Measurements from ENCODE around the gene NSMF.
A peak's percentile ranks its signal among the peaks of the same experiment; 100 is the strongest.

The NSMF gene

DNA sequence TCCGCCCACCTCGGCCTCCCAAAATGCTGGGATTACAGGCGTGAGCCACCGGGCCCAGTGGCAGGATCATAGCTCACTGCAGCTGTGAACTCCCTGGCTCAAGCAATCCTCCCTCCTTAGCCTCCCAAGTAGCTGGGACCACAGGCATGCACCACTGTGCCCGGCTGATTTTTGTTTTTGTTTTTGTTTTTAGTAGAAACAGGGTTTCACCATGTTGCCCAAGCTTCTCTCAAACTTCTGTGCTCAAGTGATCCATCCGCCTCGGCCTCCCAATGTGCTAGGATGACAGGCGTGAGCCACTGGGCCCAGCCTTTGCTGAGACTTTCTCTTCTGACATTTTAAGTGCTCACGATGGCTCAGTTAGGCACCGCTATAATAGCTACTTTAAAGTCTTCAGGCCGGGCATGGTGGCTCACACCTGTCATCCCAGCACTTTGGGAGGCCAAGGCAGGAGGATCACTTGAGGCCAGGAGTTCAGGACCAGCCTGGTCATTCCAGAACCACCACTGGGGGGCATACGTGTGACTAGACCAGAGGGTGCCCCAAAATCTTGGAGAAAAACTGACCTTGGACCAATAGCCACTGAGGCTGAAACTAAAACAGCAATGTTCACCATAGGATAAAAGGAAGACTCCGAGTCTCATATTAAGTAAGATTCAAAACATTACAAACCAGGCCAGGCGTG is 14.9 kb downstream of the NSMF start:
- no peak for DNase-seq

DNA sequence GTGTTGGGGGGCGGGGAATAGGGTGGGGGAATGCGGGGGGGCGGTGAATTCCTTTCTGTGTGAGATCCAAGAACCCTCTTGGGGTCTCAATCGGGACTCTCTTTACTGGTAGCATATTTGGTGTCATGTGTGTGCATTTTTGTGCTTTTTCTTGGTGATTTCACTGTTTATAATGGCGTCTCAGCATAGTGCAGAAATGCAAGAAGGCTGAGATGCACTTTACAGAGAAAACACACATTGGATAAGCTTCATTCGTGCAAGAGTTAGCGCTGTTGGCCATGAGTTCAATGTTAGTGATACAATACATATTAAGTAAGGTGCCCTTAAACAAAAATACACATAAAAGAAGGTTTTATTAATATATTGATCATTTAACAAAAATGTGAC is 17.2 kb downstream of the NSMF start:
- DNase-seq = no peak

DNA sequence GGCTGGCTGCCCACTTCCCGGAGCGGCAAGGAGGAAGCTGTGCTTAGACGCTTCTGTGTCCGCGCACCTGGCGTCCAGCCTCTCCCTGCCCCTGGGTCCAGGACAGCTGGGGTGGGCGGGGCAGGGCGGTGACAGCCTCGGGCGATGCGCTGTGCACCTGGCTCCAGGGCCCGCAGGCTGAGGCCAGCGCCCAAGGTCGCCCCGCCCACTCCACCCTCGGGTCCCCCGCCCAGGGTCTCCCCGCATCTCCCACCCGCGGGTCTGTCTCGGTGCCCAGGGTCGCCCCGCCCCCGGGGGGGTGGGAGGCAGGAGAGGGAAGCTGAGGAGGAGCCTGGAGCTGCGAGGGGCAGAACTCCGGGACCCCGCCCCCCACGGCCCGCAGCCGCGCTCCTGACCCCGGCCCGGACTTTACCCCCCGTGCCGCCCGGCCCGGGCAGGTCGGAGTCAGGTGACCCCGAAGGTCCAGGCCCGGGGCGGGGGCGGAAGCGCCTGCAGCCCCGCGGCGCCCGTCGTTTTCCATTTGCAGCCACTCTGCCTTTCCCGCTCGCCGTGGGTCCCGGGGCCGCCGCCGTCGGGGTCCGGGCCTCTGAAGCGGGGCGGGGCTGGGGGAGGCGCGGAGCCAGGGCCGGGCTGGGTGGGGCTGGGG is 17.7 kb downstream of the NSMF start, which contains the start of gene ENTPD8:
Gene ENTPD8, minus strand, starts transcription at position 69 of the 646 bp plus-strand sequence. CDS start 3,072 bp downstream, outside the sequence.
- DNase-seq = peak; percentile 86

DNA sequence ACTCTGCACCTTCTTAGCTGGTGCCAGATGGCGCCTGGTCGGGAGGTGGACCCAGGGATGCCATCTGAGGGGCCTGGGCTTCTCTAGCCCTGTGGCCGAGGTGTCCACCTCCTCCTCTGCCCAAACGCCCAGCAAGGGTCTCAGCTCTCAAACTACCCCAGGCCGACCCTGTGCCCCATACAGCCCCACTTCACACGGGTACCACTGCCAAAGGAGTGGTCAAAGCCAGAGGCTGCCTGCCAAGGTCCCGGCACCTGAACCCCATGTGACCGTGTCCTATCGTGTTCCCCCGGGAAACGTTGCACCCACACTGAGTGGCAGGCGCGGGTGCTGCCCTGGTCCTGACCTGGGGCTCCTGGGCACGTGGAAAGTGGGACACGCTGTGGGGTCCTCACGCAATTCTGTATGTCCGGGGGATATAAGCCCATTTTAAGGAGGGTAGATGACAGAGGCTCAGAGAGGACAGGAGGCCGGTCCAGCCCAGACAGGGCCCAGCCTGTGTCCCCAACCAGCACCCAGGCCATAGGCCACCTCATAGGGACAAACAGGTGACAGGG is 19.9 kb downstream of the NSMF start:
- DNase-seq = no peak

DNA sequence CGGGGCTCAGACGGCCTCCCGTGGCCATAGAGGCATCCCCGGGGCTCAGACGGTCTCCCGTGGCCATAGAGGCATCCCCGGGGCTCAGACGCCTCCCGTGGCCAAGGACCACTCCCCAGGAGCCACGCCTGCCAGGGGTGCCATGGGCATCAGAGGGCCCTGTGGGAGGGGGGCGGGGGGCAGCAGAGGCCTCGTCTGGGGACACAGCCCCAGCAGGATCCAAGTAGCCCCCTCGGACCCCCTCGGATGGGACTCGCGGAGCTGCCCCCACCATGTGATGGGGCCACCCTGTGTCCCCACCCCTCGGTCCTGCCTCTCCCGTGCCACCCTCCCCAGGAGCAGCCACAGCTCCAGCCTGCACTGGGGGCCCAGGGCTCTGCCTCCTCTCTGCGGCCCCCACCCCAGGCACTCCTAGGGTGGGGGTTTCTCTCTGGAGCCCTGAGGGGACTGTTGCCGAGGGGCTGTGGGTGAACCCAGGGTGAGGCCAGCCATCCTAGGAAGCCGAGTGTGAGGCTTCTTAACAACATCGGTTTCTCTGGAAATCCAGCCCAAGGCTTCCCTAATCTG is 20.5 kb downstream of the NSMF start:
- no peak for DNase-seq

DNA sequence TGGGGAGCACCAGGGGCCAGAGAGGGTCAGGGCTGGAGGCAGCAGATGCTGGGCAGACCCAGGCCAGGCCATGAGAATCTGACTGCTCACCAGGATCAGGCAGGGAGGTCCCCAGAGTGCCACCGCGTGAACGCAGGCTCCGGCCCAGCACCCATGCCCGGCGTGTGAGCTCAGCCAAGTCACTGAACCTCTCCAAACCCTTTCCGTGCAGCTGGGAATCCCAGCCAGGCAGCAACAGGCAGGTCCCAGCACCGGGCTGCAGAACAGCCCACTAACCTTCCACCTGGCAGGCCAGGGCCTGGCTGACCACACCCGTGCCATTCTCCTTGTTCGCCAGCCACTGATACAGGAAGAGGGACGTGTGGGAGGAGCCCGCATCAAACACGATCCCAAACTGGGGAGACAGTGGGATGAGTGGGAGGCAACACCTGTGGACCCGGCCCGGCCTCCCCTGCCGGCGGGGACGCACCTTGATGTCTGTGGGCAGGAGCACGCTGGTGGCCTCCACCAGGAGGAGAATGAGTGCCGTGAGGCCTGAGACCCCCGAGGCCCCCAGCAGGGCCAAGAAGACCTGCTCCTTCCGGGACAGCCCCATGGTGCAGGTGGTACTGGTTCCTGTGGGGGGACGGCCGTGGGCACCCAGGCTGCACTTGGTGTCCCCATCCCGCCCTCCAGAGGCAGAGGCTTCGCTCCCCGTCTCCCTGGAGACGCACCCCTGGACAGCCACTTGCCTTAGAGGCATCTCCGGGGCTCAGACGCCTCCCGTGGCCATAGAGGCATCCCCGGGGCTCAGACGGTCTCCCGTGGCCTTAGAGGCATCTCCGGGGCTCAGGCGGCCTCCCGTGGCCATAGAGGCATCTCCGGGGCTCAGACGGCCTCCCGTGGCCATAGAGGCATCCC is 21.2 kb downstream of the NSMF start:
- DNase-seq = no peak

DNA sequence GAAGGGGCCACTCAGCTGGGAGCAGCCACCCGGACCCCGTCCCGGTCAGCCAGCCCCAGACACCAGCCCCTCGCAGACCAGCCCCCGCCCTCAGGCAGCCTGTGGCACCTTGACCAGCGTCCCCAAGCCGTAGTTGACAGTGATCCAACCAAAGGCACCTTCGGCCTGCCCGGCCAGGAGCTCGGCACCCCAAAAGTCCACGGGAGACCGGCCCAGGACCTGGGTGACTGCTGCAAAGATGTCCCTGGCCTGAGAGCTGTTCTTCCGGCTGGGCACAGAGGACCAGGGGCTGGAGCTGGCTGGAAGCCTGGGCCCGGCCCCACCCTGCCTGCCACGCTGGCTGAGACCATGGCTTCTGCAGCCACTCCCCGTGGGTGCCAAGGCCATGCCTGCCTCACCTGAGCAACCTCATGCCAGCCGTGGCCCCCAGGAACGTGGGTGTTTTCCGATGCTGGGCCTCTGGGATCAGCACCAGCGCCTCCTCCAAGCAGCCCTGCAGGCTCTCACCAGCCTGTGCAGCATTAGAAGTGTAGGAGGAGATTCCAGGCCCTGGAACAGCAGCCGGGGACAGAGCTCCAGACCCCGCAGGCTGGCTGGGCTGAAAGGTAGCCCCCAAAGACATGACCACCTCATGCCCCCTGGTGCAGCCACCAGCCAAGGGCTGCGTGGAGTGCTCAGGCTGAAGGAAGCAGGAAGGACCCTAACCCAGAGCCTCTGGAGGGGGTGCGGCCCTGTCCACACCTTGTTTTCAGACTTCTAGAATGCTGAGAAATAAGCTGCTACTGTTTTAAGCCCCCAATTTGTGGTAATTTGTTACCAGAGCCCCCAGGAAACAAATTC is 22.2 kb downstream of the NSMF start:
- no peak for DNase-seq

DNA sequence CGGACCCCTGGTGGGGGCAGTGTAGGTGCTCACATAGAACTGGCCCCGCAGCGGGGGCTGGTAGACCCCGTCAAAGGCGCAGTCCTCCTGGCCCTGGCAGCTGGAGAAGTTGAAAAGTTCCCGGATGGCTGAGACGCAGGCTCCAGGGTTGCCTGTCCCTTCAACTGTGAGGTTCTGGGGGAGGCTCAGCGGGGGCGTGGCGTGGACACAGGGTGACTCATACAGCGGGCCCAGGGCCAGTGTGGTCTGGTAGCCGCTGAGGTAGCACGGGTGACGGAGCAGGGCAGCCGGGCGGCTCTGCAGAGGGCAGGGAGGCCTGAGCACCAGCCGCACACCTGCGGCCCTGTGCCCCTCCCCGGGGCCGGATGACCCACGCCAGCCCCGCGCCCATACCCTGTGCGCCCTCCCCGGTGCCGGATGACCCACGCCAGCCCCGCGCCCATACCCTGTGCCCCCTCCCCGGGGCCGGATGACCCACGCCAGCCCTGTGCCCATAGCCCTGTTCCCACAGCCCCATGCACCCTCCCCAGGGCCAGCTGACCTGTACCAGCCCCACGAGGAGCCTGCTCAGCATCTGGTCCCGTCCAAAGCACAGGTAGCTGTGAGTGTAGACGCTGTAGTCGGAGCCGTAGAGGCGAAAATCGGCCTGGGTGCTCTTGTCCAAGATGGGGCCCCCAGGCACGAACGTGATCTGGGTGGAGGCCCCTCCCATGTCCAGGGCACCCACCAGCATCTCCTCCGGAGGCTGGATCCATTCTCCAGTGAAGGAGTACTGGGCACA is 23.0 kb downstream of the NSMF start:
- no peak for DNase-seq

DNA sequence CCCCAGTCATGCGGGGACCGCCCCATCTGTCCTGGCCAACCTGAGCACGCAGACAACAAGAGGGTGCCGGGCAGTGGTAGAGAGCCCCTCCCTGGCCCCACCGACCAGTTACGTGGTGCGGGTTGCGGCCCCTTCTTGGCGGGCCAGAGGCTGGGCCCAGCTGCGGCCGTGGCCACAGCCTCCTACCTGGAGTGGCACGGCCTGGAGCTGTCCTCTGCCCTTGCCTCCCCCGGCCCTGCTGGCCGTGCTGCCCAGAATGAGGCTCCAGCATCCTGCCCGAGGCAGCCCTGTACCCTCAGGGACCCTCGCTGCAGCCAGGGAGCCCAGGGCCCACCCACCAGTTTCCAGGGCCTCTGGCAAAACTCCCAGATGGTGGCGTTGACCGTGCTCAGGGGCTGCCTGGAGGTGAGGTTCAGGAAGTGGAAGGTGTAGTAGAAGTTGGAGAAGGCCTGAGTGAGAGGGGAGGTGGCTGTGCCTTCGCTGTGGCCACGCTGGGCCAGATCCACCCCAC is 23.7 kb downstream of the NSMF start:
- no peak for DNase-seq

DNA sequence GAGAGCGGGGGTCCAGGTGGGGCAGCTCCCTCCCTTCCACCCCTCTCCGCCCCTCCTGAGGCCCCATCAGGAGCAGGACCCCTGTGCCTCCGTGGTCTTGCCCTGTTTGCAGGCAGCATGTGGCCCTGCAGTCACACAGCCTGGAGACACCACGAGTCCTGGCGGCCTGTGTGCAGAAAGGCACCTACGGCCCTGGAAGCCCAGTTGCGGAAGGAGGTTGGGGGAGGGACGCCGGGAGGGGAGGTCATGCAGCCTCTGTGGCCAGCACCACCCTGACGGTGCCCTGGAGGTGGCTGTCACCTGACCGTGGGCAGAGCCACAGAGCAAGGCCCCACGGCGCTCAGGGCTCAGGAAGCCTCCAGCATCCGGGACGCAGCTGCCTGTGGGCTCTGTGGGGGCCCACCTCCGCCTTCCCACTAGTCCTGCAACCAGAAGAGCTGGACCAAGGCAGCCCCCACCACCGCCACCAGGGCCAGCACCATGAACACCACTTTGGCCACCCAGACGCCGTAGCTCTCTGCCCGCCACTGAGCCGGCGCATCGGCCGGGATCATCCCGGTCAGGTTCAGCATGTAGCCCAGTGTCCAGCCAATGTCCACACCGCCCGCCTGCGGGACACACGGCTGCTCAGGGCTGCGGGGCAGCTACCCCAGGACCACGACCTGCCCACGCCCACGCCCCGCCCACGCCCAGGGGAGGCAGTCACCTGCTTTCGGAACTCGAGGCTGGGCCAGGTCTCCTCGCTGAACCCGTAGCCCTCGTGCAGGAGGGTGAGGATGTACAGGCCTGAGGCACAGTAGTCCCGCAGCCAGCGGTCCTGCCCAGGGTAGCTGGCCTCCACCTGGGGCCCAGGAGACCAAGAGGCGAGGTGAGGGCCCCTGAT is 24.4 kb downstream of the NSMF start:
- DNase-seq = no peak

DNA sequence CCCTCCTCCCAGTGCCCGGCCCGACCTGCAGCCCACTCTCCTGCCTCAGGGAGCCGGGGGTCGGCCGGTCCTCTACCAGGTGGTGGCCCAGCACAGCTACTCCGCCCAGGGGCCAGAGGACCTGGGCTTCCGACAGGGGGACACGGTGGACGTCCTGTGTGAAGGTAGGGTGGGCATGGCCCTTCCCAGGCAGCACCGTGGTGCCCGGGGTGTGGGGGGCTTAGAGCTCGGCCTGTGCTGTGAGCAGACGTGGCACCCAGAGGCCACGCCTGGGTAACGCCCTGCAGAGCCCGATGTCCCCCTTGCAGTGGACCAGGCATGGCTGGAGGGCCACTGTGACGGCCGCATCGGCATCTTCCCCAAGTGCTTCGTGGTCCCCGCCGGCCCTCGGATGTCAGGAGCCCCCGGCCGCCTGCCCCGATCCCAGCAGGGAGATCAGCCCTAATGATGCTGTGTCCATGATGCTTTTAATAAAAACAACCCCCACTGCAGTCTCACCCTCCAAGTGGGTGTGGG is 25.2 kb downstream of the NSMF start:
- no peak for DNase-seq

DNA sequence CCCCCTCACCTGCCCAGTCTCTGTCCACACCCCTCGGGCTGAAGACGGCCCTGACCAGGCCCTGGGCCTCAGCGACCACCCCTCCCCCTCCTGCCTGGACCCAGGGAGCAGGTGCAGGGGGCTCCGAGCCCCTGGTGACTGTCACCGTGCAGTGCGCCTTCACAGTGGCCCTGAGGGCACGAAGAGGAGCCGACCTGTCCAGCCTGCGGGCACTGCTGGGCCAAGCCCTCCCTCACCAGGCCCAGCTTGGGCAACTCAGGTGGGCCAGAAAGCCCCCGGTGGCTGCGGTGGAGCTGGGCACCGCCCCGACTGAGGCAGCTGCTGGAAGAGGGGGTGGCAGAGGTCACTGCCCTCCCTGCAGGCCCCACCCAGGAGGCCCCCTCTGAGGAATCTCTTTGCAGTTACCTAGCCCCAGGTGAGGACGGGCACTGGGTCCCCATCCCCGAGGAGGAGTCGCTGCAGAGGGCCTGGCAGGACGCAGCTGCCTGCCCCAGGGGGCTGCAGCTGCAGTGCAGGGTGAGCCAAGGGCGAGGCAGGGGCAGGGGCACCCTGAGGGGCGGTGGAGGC is 25.7 kb downstream of the NSMF start:
- no peak for DNase-seq

DNA sequence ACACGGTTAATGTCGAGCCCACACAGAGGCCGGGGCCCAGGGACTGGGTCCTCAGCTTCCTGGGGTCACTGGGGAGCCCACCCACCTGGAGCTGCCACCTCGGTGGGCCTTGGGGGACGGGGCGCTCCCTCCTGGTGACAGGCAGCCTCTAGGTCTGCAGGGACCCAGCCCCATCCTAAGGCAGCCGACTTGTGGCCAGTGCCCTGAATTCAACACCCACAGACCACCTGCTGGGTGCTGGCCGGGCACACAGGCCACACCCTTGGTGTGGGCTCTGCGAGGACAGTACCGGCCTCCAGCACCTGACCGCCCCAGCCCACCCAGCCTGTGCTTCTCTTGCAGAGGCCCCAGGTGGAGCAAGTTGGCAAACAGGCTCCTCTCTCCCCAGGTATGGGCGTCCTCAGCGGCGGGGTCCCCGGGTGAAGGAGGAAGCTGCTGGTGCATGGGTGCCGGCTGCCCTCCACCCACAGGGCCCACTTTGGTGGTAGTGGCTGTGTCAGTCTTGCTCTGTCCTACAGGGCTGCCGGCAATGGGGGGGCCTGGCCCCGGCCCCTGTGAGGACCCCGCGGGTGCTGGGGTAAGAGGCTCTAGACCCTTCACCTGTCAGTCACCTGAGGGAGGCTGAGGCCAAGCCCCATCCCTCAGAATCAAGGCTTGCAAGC is 26.3 kb downstream of the NSMF start:
- no peak for DNase-seq

DNA sequence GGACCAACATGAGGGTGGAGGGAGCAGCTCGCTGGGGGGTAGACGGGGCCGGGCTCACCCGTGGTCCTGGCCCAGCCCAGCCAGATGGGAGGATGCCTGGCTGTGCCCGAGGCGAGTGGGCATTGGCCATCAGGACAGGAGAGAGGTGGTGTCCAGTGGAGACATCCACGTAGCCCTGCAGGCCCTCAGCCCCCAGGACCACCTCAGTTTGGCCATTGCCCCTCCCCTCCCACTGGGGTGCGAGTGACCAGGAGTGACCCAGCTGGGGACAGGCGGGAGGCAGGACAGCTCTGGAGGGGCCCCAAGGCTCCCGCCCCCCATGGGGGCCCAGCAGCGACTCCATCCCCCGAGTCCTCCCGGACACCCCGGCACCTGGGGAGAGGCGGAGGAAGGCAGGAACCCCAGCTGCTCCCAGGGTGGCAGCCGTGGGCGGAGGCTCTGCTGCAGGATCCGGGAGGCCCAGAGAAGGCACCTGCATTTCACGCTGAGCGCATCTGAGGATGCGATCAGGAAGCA is 27.7 kb downstream of the NSMF start:
- DNase-seq = no peak

DNA sequence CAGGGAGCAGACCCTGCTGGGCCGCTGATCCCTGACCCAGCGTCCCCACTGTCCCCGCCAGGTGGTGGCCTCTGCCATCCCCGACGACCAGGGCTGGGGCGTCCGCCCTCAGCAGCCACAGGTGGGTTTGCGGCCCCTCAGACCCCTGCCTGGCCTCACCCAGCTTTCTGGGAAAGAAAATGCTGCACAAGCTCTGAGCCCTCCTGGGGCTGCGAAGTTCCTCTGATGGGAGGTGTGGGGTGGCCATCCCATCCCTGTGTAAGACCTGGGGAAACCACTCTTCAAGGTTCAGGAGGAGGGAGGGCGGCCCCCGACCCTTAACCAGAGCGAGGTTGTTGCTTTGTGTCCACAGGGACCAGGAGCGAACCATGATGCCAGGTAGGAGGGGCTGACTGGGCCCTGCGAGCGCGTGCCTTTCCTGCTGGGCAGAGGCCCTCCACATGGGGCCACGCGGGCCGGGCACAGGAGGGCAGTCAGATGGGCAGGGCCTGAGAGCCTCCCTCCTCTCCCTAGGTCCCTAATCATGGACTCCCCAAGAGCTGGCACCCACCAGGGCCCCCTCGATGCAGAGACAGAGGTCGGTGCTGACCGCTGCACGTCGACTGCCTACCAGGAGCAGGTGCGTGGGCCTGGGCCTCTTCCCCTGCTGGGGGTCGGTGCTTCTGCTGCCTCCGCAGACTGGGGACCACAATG is 28.3 kb downstream of the NSMF start:
- no peak for DNase-seq

DNA sequence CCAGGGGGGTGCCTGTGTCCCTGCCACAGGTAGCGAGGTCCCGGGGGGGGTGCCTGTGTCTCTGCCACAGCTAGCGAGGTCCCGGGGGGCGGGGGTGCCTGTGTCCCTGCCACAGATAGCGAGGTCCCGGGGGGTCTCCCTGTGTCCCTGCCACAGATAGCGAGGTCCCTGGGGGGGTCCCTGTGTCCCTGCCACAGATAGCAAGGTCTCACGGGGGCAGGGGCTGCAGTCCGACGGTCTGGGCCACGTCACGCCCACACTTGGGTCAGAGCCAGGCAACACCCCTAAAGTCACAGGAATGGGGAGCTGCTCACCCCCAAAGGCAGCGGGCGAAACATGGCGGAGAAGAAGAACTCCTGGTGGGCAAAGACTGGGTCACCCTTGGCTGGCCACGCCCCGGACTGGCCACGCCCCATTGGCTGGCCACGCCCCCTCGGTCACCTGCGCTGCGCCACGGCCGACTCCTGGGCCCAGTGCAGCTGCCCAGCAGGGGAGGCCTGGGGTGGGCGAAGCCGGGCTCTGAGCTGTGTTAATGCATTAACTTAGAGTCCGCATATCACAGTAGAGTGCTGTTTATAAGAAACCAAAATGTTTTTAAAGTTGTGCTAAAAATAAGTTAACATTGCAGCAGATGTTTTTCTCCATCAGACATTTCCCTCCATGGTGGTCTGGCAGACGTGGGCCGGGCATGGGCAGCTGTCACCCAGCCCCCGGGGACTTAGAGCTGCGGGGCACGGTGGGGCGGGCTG is 29.0 kb downstream of the NSMF start:
- DNase-seq = peak; percentile 78

DNA sequence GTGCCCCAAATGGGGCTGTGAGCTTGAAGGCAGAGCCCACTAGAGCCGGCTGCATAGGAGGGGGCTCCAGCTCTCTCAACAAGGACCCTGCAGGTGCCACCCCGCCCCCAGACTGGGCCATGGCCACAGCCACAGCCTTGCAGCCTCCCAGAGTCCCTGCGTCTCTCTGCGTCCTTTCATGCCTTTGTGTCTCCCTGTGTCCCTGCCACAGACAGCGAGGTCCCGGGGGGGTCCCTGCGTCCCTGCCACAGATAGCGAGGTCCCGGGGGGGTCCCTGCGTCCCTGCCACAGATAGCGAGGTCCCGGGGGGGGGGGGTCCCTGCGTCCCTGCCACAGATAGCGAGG is 29.6 kb downstream of the NSMF start:
- DNase-seq = no peak

All from NCI-H345 (cell line).